HG03060 (cell line): ENCODE results near the gene FAHD1.
"Not testable (repeated sequence)": the region's sequence is repeated elsewhere in the genome, so short reads cannot be mapped to it uniquely, and the experiment has no call there.

ENCODE experiments used
- ATAC-seq: cut with Tn5 transposase; IDR thresholded peaks from one replicate; pipeline ENCODE4 v1.9.1; 2021; ENCODE audit warnings: low read depth, moderate number of reproducible peaks; ENCODE audit not compliant: unreplicated experiment

Gene FAHD1

DNA sequence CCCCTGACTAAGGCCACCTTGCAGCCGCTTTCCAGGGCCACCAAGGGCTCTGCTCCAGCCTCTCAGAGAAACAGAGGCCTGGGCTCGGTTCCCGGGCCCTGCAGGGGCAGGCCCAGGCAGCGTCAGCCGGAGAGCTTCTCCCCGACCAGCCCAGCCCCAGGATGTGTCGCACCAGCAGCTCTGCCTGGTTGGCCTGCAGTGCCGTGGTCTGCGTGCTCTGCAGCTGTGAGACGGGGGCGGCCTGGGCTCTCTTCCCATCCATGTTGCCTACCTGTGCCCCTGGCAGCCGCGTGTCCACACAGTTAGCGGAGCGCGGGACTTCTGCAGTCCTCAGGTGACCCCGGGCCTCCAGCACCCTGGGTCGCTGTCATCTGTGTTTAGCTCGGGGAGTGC lies 38.3 kb upstream of the FAHD1 start:
- no peak for ATAC-seq

DNA sequence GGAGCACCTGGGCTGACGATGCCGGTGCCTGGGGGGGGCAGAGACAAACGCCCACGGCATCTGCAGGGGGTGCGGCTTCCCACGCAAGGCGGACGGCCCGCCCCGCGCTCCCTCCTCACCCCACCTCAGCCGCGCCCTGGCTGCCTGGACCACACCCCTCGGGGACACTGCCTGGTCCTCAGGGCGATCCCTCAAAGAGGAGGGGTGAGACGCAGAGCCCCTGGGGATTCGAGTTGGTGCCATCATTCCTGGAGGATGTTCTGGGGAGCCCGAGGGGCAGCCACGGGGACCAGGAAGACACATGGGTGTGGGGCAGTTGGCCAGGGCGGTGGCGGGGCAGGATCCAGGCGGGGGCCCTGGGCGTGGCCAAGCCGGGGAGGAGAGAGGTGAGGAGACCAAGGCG lies 37.4 kb upstream of the FAHD1 start:
- ATAC-seq = no peak

DNA sequence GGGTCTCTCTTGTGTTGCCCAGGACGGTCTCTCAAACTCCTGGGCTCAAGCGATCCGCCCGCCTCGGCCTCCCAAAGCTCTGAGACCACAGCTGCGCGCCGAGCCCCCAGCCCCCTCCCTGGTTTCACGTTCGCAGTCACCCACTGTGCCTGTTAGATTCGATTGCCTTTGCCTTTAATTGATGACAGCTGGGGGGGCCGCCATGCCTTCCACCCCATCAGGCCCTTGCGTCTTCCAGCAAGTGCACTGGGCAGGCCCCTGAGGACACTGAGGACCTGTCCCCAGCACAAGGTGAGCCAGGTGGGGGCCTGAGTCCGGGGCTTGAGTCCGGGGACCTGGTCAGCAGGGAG lies 36.8 kb upstream of the FAHD1 start:
- no peak for ATAC-seq

DNA sequence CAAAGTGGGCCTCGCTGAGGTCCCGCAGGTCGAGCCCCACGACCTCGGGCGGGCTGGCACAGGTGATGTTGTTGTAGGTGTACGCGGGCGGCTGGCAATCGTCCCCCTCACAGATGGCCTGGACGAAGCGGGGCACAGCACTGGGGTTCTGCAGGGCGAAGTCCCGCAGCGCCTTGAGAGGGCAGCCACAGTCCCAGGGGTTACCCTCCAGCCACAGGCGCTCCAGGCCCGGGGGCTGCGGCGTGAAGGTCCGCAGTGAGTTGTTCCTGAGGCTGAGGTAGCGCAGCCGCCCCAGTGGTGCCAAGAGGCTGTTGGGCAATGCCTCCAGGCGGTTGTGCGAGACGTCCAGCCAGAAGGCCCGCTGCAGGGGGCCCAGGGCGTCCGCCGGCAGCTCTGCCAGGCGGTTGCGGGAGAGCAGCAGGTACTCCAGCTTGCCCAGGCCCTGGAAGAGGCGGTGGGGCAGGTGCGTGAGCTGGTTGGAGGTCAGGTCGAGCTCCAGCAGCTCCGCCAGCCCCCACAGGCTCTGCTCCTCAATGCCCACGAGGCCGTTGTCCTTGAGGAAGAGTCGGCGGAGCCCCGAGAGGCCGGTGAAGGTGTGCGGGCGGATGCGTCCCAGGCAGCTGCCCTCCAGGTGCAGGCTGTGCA lies 36.3 kb upstream of the FAHD1 start:
- ATAC-seq = no peak

DNA sequence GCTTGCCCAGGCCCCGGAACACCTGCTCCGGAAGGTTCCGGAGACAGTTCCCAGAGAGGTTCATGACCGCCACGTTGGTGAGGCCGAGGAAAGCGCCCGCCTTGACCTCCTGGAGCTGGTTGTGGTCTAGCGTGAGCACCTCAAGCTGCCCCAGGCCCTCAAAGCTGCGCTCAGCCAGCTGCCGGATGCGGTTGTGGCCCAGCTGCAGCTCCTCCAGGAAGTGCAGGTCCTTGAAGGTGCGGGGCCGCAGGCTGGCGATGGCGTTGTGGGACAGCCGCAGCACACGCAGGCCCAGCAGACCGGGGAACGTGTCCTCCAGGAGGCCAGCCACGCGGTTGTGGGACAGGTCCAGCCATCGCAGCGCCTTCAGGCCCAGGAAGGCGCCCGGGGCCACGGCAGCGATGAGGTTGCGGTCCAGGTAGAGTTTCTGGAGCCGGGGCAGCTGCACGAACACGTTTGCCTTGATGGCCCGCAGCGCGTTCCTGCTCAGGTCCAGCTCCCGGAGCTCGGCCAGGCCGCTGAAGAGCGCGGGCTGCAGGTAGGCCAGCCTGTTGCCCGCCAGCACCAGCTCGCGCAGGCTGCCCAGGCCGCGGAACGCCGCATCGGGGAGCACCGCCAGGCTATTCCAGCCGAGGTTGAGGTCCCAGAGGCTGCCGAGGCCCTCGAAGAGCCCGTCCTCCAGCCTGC lies 35.6 kb upstream of the FAHD1 start:
- no peak for ATAC-seq

DNA sequence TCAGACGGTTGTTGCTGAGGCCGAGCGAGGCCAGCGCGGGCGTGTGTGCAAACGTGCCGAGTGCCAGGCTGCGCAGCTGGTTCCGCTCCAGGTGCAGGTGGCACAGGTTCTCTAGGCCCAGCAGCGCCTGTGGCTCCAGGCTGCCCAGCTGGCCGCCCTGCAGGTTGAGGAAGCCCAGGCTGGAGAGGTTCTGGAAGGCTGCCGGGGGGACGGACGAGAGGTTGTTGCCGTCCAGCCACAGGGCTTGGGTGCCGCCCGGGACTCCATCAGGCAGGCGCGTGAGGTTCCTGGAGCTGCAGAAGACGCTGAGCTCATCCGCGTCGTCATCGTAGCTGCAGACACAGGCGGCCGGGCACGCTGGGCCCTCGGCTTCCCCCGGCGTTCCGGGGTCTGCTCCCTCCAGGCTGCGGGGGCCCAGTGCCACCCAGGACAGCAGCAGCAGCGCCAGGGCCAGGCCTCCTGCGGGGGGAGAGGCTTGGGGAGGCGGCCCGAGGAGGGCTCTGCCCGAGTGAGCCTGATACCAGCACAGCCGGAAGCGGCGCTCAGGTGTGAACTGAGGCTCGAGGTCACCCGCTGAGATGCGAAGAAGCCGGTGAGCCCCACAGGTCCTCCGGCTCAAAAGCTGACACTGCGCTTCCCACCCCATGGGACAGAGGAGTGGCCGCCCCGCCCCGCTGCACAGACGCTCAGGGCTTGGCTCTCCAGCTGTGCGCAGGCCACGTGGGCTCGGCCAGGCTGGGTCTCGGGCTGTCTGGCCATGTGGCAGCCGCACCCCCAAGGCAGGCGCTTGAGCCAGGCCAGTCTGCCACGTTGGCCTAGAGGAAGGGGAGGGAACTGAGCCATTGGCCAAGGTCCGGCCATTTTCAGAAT lies 34.8 kb upstream of the FAHD1 start:
- ATAC-seq = no peak

DNA sequence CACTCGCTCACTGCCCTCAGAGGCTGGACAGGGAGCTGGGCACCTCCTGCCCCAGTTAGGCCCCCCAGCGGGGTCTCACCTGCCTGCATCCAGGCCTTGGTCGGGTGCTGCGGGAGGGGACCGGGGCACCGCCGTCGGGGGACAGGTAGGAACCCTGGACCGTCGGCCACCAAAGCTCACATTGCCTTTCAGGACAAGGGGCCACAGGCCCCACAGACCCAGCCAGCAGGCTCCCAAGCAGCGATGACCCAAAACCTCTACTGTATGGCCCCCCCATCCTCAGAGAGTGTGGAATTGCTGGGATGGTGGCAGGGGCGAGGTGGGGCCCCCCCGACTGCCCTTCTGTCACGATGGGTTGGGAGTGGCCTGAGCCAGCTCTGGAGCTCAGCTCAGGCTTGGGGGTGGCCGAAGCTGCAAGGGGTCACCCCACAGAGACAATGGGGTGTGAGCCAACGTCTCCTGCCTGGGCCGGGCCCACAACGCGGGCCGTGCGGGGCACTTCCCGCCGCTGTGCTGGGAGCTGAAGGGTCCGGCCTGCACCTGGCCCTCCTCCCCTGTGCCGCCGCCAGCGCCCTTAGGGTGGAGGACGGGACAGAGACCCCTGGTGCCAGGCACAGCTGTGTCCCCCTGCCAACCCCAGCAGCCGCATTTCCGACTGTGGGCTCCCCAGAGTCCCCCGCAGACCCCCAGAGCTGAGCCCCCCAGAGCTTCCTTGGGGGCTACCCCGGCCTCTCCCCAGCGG lies 34.0 kb upstream of the FAHD1 start:
- ATAC-seq = no peak

DNA sequence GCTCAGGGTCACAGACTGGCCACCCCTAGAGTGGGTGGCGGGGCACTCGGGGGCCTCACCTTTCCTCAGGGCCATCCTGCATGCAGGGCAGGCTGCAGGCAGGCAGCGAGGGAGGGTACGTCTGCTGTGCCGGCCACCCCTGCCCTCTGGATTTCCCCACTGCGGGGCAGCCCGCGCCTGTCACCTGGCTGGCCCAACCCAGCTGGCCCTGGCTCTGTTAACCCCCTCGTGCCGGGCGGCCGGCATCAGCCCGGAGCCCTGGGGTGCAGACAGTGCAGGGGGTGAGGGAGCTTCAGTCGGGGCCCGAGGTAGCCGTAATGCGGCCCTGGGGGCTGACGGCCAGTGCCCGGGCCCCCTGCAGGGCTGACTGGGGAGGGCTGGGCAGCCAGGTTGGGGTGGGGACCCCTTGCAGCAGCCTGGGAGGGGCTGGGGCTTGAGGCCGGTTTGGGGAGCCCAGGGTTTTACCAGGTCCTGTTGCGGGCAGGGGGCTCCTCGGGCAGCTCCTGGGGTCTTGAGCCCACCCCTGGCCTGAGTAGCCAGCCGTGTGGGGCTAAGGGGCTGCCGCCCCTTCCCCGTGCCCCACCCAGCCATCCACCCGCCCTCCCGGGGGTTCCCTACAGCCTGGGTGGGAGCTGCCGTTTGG lies 33.3 kb upstream of the FAHD1 start, which contains the start of gene IGFALS:
TSS of gene IGFALS (minus strand) at position 128 of the 643 bp plus-strand sequence. CDS start at position 75, 53 bp downstream.
- no peak for ATAC-seq

DNA sequence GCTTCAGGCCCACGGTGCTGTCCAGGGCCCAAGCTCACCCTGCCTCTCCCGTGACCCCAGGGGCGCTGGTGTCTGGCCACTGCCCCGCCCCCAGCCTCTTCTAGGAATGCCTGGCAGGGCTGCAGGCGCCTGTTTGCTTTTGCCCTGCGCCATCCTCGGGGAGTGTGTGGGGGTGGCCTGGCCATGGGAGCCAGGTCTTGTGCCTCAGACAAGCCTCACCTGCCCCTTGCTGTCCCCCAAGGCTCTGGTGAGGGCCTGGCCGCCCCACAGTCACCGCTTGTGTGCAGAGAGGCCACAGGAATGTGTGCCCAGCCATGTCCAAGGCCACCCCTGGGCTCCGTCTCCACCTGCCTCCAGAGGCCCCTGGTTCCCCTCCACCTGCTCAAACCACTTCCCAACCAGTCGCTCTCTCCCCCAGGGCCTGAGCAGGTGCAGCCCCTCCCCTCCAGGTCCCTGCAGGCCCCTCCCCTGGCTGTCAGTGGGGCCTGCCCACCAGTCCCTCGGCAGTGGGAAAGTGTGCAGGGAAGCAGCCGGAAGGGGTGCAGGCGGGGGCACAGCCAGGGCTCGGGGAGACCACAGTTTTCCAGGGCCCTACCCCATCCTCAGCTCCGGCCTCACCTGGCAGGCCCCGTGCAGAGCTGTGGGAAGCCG lies 32.7 kb upstream of the FAHD1 start:
- no peak for ATAC-seq

DNA sequence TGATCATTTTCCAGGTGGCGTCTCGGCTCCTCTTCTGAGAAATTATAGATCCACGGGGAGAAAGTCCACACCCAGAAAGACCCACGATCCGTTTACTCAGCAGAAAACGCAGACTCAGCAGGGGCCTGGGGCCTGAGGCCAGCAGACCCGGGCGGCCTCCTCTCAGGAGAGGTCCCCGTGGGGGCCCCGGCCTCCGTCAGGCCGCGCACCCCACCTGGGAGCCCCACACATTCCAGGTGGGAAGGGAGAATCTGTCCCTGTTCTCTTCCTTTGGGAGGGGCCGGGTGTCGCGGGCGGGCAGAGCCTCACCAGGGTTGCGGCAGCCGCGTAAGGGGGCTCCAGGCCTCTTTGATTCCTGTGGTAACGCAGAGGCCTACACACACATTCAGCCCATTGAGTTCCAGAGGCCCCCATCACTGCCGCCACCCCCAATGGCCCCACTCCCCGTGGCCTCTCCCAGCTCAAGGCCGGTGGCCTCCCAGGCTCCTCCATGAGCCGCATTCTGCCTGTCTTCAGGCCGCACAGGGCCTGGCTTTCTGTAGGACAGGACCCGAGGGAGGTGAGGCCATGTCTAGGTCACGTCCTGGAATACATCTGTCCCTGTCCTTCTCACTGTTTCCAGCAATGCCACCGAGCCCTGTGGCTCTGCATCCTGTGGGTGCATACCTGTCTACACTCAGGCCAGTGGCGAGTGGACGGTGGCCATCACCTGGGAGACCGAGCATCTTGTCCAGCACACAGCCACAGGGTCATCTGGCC lies 31.9 kb upstream of the FAHD1 start:
- ATAC-seq = no peak

DNA sequence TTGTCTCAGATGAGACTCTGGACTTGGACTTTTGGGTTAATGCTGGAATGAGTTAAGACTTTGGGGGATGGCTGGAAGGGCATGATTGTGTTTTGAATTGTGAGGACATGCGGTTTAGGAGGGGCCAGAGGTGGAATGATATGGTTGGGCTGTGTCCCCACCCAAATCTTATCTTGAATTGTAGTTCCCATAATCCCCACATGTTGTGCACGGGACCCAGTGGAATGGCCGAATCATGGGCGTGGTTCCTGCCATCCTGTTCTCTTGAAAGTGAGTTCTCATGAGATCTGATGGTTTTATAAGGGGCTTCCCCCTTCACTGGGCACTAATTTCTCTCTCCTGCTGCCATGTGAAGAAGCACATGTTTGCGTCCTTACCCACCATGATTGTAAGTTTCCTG lies 27.7 kb upstream of the FAHD1 start:
- ATAC-seq = not testable (repeated sequence)

DNA sequence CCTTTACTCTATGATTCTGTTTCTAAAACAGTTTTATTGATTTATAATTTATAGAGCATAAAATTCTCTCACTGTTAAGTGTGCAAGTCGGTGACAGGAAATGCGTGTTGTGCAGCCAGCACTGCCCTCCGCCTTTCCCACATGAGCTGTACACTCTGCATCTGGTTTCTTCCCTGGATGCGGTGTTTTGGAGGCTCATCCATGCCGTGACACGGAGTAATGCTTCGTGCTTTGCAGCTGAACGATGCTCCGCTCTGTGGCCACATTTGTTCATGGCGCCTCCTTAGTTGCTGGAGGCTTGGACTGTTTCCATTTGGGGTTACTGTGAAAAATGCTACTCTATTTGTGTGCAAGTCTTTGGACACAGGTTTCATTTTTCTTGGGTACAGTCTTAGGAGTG lies 26.3 kb upstream of the FAHD1 start:
- no peak for ATAC-seq

DNA sequence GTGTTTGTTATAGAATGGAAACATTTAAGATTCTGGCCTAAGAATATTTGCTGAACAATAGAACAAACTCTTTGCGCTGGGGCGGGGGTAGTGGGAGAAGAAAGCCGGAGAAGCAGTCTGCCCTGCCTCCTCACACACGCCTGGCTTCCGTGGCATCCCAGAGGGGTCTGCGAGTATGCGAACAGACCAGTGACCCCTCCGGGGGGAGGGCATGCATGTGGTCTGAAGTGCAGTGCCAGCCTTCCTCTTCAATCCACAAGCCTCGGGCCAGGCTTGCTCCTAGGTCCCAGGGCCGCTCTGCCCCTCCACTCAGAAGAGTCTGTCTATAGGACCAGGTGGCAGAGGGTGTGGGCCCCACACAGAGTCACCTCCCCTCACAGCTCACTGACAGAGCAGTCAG lies 19.4 kb upstream of the FAHD1 start:
- no peak for ATAC-seq

DNA sequence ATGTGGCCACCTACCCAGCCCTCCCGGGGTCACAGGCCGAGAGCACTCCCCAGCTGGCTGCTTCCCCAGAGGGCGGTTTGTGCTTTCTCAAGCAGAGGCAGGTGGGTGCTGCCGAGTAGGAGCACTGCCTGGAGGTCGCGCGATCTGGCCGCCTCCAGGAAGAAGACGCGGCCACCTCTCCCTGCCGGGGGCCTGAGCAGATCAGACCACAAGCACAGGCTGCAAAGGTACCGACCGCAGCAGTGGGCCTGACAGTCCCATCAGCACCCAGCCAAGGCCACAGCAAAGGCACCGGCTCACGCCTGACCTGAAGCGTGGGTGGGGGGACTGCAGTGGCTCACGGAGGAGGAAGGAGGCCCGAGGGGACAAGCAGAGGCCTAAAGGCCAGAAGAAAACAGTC lies 18.3 kb upstream of the FAHD1 start:
- ATAC-seq = no peak

DNA sequence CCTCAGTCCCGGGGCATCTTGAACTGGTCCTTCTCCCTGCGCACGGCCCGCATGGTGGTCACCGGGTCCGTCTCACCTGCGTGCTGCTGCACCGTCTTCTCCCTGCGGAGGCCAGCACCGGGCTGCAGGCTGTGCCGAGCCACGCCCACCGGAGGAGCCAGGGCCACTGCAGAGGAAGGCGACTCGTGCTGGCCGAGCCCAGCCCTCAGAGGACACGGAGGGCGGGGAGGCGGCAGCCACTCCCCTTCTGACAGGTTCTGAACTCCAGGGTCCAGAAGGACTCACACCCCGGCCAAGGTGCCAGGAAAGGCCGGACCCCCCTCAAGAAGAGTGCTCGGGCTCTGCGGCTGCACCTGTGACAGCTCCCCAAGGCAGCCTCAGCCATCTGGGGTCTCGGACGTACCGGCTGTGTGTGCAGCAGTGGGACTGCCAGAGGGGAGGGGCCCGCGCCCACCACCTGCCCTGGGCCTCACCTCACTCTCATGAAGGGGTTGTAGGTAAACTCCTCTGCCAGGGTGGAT lies 17.7 kb upstream of the FAHD1 start:
- no peak for ATAC-seq

DNA sequence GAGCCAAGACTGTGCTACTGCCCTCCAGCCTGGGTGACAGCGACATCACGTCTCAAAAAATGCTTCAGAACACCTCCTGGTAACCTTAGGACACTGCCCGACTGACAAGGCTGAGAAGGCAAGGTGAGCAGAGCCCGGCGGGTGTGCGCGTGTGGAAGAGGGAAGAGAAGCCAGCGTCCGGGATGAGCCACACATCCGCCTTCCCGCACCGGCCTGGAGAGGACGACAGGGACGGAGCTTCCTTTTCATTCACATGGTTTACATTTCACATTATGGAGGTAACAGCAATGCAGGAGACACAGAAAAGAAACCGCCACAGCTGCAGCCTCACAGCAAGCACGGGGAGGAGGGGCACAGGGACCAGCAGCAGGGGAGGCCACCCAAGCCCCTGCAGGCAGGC lies 16.9 kb upstream of the FAHD1 start:
- no peak for ATAC-seq

DNA sequence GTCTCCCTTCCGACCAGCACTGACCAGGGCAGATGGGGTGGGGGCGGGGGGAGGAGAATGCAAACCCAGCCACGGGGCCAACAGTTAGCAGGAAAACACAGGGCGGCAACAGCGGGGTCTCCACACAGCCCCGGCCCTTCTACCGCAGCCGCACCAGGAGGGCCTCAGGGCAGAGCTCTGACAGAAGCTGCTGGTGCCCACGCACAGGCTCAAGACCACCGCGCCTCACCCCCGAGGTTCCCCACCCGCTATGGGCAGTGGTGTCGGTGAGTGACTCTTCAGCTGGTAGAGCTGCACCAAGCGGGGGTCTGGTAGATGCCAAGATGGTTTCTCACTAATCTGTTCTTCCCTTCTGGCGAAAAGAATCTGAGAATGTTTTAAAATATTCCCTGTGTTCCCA lies 16.5 kb upstream of the FAHD1 start:
- ATAC-seq = no peak

DNA sequence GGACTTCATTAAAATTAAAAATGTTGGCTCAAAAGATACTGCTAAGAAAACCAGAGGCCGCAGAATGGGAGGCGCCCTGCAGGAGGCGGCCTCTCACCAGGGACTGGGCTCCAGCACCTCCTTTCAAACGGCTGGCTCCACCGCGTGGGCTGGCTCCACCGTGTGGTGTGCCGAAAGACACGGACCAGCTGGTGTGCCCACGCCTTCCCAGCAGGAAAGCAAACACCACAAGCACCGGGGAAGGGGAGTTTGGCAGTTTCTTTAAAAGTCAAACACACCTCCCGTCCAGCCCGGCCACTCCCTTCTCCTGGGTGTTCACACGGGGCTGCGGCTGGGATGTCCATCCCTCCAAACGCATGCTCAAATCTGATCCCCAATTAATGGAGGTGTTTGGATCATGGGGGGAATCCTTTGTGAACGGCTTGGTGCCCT lies 14.3 kb upstream of the FAHD1 start:
- ATAC-seq = no peak

DNA sequence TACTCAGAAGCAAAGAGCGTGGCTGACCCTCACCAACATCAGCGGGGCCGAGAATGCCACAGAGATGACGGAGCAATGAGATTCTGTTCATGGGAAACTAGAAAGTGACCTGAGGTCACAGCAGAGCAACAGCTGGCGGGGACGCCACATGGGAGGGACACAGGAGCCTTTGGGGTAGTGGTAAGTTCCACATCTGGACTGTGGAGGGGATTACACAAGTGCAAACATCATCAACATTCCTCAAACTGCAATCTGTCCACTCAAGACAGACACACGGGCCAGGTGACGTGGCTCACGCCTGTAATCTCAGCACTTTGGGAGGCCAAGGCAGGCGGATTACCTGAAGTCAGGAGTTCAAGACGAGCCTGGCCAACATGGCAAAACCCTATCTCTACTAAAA lies 11.5 kb upstream of the FAHD1 start:
- no peak for ATAC-seq
